Myocyte (in vitro differentiated cells): ENCODE measurements around the gene ERBB3. TPM values are rescaled to one million over a fixed set of nuclear protein-coding genes. Genes with fewer than 3 reads are reported as not detected.
"Not testable (repeated sequence)": the region's sequence is repeated elsewhere in the genome, so short reads cannot be mapped to it uniquely, and the experiment has no call there.

Experiments used
- DNase-seq: peaks from one replicate; pipeline ENCODE4 v3.0.0-alpha.2; 2012; ENCODE audit warnings: low read depth
- total RNA-seq: library from RNA; depleted of rRNA; stranded (reverse); fragments of >200 nt; gene quantifications from 2 replicates; pipeline ENCODE4 v1.2.3, GENCODE V29; 2014

The ERBB3 gene
- total RNA-seq, 1 donor from 2014 or later, result 178 TPM

GRCh38 chr12:56110571-56110970, 30.6 kb downstream of the ERBB3 start:
- no peak for DNase-seq

DNA sequence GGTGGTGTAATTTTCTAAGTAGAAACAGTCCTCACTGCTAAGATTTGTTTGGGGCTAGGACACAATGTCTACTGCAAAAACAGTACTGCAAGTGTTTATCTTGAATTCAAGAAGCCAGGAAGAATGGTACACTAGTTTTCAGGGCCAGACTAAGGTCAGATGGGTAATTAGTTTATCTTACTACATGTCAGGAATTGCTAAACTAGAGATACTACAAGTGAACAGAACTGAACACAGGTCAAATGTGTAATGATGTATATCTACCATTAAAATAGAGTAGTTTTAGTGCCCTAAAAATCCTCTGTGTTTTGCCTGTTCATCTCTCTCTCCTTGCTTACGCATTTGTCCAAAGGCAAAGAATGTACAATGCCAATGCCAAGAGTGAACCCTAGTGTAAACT, 34.1 kb downstream of the ERBB3 start:
- no peak for DNase-seq

DNA sequence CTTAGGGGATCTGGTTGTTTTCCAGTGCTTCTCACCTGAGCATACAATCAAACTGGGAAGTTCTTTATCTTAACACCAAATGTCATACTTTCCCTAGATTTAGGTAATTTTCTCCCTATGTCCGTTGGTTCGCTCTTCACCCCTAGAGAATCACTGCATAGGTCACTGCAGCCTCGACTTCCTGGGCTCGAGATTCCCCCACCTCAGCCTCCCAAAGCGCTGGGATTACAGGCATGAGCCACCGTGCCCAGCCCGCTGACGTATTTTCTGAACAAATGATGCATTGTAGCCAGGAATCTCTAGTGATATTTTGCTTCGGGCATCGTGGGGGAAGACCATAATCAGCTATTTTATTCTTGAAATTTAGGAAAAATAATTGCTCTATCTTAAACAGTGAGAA, 35.4 kb downstream of the ERBB3 start:
- DNase-seq, result no peak

DNA sequence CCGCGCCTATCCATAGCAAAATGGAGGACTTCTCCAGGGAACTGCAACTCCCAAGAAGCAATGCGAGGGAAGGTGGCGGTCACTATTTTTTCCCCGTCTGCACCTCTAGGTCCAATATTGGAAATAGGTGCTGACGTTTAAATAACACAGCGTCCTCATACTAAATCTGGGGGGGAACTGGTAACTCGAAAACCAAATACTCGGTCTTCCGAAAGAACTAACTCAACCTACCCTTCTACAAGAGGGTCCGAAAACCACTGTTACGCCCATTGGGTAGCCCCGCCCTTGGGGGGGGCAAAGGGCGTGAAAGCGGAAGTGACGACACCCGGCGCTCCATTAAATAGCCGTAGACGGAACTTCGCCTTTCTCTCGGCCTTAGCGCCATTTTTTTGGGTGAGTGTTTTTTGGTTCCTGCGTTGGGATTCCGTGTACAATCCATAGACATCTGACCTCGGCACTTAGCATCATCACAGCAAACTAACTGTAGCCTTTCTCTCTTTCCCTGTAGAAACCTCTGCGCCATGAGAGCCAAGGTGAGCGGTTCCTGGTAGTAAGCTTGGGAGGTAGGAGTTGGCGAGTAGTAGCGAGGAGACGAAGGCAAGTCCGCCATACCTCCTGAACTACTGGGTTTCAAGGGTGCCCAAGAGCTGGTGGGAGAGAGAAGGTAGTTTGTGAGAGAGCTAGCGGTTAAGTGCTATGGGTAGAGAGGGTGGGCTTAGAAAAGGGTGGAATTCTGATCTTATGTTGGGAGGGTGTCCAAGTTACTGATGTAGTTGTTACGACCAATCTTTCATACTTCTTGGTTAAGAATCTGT, 36.5 kb downstream of the ERBB3 start, which contains the start of gene RPL41:
RPL41 (plus strand) TSS at position 367 of the 815 bp plus-strand sequence.
- peak; percentile 97 for DNase-seq

GRCh38 chr12:56117082-56117706, 37.2 kb downstream of the ERBB3 start:
- not testable (repeated sequence) for DNase-seq

- peak; percentile 99 for DNase-seq
Measured at GRCh38 chr12:56117778-56118687, 38.1 kb downstream of the ERBB3 start, which contains the start of gene ZC3H10. Gene ZC3H10 (plus strand): TSS chr12:56118266. CDS start chr12:56120563, 2,297 bp downstream.

DNA sequence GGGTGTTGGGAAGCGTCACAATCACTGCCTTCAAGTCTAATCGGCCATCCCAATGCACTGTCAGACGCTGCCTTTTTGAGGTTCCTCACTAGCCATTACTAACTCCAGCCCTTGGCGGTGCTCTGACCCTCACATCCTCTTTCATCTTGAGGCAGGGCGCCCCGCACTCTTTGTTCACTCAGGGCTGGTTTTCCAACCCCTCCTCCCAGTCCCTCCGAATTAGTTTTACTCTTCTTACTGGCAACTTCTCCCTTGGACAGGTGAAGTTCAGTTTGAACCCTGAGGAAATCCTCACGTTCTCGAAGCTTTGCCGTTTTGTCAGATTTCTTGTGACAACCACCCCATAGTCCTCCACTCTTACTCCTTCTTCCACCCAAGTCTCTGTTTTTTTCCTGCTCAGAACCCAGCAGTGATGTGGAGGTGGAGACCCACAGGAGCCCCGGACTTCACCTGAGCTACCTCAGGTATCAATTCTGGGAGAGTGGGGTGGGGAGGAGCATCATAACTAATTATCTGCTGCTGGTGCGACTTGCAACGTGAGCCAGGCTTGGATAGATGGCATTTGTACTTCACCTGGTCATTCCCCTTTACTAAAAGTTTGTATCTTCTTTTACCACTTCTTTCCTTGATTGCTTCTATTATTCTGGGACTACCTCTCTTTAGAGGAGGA, 38.9 kb downstream of the ERBB3 start:
- no peak for DNase-seq

DNA sequence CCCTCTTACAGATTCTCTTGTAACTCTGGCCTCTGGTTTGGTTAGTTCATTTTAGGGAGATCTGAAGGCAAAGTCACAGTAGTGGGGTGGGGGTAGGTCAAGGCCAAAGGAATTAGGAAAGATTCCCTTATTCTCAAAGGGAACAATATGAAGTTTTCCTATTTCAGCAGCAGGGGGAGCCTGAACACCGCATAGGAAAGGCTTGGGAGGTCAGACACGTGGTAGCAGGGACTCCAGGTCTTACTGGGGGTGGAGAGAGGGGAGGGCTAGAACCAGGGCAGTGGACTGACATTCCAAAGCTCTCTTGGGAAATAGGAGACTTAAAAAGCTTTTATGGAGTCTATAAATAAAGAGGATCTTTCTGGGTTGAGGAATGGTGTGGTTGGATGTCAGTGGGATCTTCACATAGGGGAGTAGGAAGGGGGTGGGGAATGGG, 39.4 kb downstream of the ERBB3 start:
- peak; percentile 98 for DNase-seq

GRCh38 chr12:56120158-56120846, 40.3 kb downstream of the ERBB3 start:
- peak; percentile 93 for DNase-seq

- DNase-seq, result peak; percentile 94
Measured at GRCh38 chr12:56121204-56121870, 41.4 kb downstream of the ERBB3 start.

- peak; percentile 84 for DNase-seq
Measured at GRCh38 chr12:56122637-56123036, 42.7 kb downstream of the ERBB3 start.

GRCh38 chr12:56124133-56124532, 44.2 kb downstream of the ERBB3 start:
- DNase-seq, result no peak

DNA sequence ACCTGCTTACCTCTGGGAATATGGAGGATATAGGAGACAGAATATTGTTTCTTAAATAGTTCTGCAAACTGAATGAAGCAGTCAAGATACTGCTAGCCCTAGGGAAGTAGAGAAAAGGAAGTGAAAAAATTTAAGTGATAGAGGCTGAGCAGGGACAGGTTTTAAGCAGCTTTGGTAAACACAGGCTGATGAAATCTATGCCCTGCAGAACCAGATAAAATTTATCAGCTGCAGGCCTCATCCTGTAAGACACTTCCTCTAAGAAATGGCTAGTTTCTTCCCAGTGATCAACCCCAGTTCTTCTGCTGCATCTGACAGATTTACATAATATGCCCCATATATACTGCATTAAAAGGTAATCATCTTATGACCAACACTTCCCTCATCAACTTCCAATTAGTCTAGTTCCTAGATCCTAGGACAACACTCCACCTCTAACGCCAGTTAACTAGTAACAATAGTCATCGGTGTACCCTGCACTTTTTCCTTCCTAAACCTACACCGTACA, 46.8 kb downstream of the ERBB3 start:
- DNase-seq, result no peak

DNA sequence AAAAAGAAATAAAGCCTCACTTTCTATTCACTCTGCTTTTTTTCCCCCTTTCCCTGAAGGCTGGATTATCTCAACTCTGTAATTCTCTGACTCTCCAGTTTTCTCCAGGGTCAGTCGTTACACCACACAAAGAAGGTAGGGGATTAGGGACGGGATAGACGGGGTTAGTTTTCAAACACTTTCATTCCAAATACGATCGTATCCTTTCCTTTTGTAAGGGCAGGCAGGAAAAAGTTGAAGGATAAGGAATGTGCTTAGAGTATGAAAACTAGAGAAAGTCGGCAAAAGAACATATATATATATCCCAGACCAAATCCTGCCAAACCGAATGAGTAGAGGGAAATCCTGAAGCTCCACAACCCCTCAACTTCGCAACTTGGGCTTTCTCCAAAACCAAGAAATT, 47.5 kb downstream of the ERBB3 start:
- no peak for DNase-seq

DNA sequence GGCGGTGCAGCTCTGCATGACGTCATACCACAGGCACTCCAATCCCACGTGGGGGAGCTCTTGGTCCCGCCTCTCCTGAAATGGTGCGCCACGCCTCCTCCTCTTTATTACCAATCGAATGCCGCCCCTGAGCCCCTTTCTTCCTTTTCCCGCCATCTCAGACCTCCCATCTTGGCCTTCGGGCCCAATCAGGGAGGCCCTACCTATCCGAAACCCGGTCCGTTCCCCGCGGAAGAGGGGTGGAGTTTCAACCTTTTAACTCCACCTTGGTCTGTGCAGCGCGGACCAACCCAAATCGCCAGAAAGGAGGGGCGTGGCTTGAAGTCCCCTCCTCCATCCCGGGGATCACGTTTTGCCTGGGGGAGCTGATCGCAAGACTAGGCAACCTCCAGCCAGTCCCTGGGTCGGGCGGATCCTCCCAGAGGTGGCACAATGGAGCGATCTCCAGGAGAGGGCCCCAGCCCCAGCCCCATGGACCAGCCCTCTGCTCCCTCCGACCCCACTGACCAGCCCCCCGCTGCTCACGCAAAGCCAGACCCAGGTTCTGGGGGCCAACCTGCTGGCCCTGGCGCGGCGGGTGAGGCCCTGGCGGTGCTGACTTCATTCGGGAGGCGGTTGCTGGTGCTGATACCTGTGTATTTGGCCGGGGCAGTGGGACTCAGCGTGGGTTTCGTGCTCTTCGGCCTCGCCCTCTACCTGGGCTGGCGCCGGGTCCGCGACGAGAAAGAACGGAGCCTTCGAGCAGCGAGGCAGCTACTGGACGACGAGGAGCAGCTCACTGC, 48.1 kb downstream of the ERBB3 start, which contains the start of gene ESYT1:
ESYT1 (plus strand) TSS at position 380 of the 782 bp plus-strand sequence; CDS start at position 433, 53 bp downstream.
- peak; percentile 100 for DNase-seq

DNA sequence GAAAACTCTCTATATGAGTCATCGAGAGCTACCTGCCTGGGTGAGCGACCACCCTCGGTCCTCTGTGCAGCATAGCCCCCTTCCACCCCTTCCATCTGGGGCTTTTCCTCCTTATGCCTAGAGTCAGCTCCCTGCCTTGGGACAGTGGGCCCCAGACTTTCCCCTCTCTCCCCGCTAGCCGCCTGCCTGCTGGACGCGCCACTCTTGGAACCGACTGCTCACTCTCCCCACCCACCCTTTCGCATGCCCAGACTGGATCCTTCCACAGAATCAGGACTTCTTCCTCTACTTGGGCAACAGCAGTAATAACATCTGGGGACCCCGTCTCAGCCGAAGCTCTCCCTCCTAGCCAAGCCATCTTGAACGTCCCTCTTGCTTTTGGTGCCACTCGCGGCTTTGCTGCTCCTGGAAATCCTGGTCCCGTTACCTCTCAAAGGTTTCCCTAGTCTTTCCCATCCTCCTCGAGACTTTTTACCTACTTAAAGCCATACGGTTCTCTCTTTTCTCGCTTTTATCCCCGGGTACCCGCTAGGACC, 48.8 kb downstream of the ERBB3 start:
- peak; percentile 28 for DNase-seq

- peak; percentile 63 for DNase-seq
Measured at GRCh38 chr12:56129206-56129941, 49.4 kb downstream of the ERBB3 start.
